Liver (tissue), 9 donors: Measurements from ENCODE around the gene KCNJ3. TPM values are rescaled to one million over a fixed set of nuclear protein-coding genes. Genes with fewer than 3 reads are reported as not detected.

Source experiments
- DNase-seq: peaks from one replicate; pipeline ENCODE4 v3.0.0-alpha.2; 2017; ENCODE audit warnings: low spot score
- H3K27ac ChIP-seq, 2 donors: one replicate each; pipeline ENCODE4 v1.7.0; 2013; ENCODE audit warnings: inconsistent platforms in 2 of 2, low read length in 2 of 2, control low read depth in 1 of 2, low read depth in 1 of 2, mild to moderate bottlenecking in 1 of 2
- H3K27me3 ChIP-seq, 4 donors: one replicate each; pipeline versions ENCODE4 v1.6.1 to v1.7.0; 2013; ENCODE audit warnings: low read length in 3 of 4, inconsistent platforms in 1 of 4, mild to moderate bottlenecking in 1 of 4, moderate library complexity in 1 of 4; ENCODE audit not compliant: control insufficient read depth in 4 of 4, insufficient read depth in 4 of 4
- H3K36me3 ChIP-seq, 4 donors: one replicate each; pipeline versions ENCODE4 v1.6.1 to v1.7.0; 2013; ENCODE audit warnings: low read length in 3 of 4, mild to moderate bottlenecking in 3 of 4, low read depth in 1 of 4, moderate library complexity in 1 of 4; ENCODE audit not compliant: control insufficient read depth in 4 of 4, insufficient read depth in 3 of 4
- H3K4me1 ChIP-seq, 4 donors: one replicate each; pipeline versions ENCODE4 v1.6.1 to v1.7.0; 2013; ENCODE audit warnings: low read length in 3 of 4, mild to moderate bottlenecking in 3 of 4, moderate library complexity in 1 of 4; ENCODE audit not compliant: control insufficient read depth in 4 of 4, insufficient read depth in 4 of 4
- H3K4me3 ChIP-seq, 3 donors: one replicate each; pipeline versions ENCODE4 v1.6.1 to v1.7.0; 2013; ENCODE audit warnings: low read length in 3 of 3, control low read depth in 1 of 3, low read depth in 1 of 3, mild to moderate bottlenecking in 1 of 3
- H3K9ac ChIP-seq, 2 donors: one replicate each; pipeline ENCODE4 v1.7.0; 2013; ENCODE audit warnings: low read length in 2 of 2, mild to moderate bottlenecking in 2 of 2, moderate library complexity in 2 of 2, control low read depth in 1 of 2, low read depth in 1 of 2
- H3K9me3 ChIP-seq, 4 donors: one replicate each; pipeline versions ENCODE4 v1.6.1 to v1.7.0; 2013; ENCODE audit warnings: low read length in 3 of 4; ENCODE audit not compliant: control insufficient read depth in 4 of 4
- CTCF ChIP-seq: fragments of 150-350 bp; IDR thresholded peaks from 2 replicates; pipeline ENCODE4 v1.5.1; 2017; ENCODE audit warnings: improper control_type of control experiment, low read depth, low read length; ENCODE audit not compliant: missing input control
- EGR1 ChIP-seq, 2 donors: IDR thresholded peaks; 2 replicates each; pipeline ENCODE4 v1.6.1; 2016 to 2018; ENCODE audit warnings: antibody characterized with exemption in 2 of 2, low read depth in 2 of 2
- FOXA1 ChIP-seq: IDR thresholded peaks from 2 replicates; pipeline ENCODE4 v1.6.1; 2016; ENCODE audit warnings: antibody characterized with exemption
- FOXA2 ChIP-seq: IDR thresholded peaks from 2 replicates; pipeline ENCODE4 v1.6.1; 2016; ENCODE audit warnings: antibody characterized with exemption
- GABPA ChIP-seq, 2 donors: IDR thresholded peaks in 1 of 2; conservative IDR thresholded peaks in 1 of 2; 2 replicates each; pipeline ENCODE4 v1.6.1; 2016; ENCODE audit warnings: antibody characterized with exemption in 2 of 2, mild to moderate bottlenecking in 1 of 2, moderate library complexity in 1 of 2
- HNF4A ChIP-seq, 2 donors: conservative IDR thresholded peaks; 2 replicates each; pipeline ENCODE4 v1.6.1; 2016; ENCODE audit warnings: antibody characterized with exemption in 2 of 2, mild to moderate bottlenecking in 2 of 2
- HNF4G ChIP-seq: IDR thresholded peaks from 2 replicates; pipeline ENCODE4 v1.6.1; 2016; ENCODE audit warnings: antibody characterized with exemption
- JUND ChIP-seq, 2 donors: IDR thresholded peaks; 2 replicates each; pipeline ENCODE4 v1.6.1; 2016; ENCODE audit warnings: antibody characterized with exemption in 2 of 2
- NR2F2 ChIP-seq: IDR thresholded peaks from 2 replicates; pipeline ENCODE4 v1.6.1; 2016; ENCODE audit warnings: antibody characterized with exemption
- RAD21 ChIP-seq, 2 donors: IDR thresholded peaks; 2 replicates each; pipeline ENCODE4 v1.6.1; 2016; ENCODE audit warnings: antibody characterized with exemption in 2 of 2, mild to moderate bottlenecking in 2 of 2
- REST ChIP-seq: IDR thresholded peaks from 2 replicates; pipeline ENCODE4 v1.6.1; 2016; ENCODE audit warnings: antibody characterized with exemption, mild to moderate bottlenecking
- RXRA ChIP-seq, 2 donors: IDR thresholded peaks; 2 replicates each; pipeline ENCODE4 v1.6.1; 2017 to 2018; ENCODE audit warnings: antibody characterized with exemption in 2 of 2, mild to moderate bottlenecking in 1 of 2
- SP1 ChIP-seq: IDR thresholded peaks from 2 replicates; pipeline ENCODE4 v1.6.1; 2018; ENCODE audit warnings: antibody characterized with exemption, mild to moderate bottlenecking
- TAF1 ChIP-seq: conservative IDR thresholded peaks from 2 replicates; pipeline ENCODE4 v1.6.1; 2016; ENCODE audit warnings: antibody characterized with exemption, mild to moderate bottlenecking
- YY1 ChIP-seq: IDR thresholded peaks from 2 replicates; pipeline ENCODE4 v1.6.1; 2016; ENCODE audit warnings: antibody characterized with exemption, mild to moderate bottlenecking
- WGBS: extraction: QIAGEN DNeasy Blood & Tissue Kit; methylation state at CpG from one replicate; pipeline ENCODE4 v1.1.7; 2013; 5-methylcytosine and 5-hydroxymethylcytosine counted together
- polyA plus RNA-seq, 2 donors: library from polyadenylated mRNA; stranded (reverse) in 1 of 2; unstranded in 1 of 2; fragments of 200-250 nt in 1 of 2; fragments of >200 nt in 1 of 2; fragmentation: Nextera tagmentation in 1 of 2; extraction: Ambion mirVana in 1 of 2; gene quantifications; one replicate each; pipeline versions ENCODE4 v1.2.1 to v1.2.3, GENCODE V29; 2013 to 2015
- total RNA-seq, 2 donors: library from RNA; depleted of rRNA; stranded (reverse); fragments of >200 nt; gene quantifications; one replicate each; pipeline ENCODE4 v1.2.3, GENCODE V29; 2014
- TF ChIP-seq, protein P1 (sequence below): IDR thresholded peaks from 2 replicates; pipeline ENCODE4 v1.6.1; 2016; ENCODE audit warnings: antibody characterized with exemption
- TF ChIP-seq, protein P2 (sequence below): IDR thresholded peaks from 2 replicates; pipeline ENCODE4 v1.6.1; 2016; ENCODE audit warnings: antibody characterized with exemption
- TF ChIP-seq, protein P3 (sequence below): IDR thresholded peaks from 2 replicates; pipeline ENCODE4 v1.6.1; 2016; ENCODE audit warnings: antibody characterized with exemption
- donor health status: healthy.
- donor health status: healthy.
- donor health status: healthy.
- donor health status: healthy.
- donor health status: healthy.

KCNJ3 gene
- total and polyA plus RNA-seq, 4 donors = 0.23 to 1.3 (median 0.43) TPM

DNA sequence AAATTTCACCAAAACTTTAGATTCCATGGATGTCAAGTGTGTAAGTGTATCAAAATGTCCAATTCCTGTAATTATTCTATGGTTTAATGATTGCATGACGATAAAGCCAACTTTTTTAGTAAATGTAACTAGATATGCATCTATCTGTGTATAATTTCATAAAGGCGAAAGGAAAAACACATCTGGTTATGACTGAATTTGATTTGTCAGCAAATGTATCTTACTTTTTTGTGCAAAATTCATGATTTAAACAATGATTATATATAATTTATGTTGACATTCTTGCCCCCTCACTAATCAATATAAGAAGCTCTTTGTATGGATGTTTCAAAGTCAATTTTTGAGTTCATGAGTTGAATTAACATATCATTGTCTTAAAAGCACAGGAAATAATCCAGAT, 138.5 kb downstream of the KCNJ3 start:
- 80% methylated on average over 2 of the region's 2 CpGs for WGBS
- Histone ChIP-seq H3K4me1 (peaks cover 2 to 9% (median 4%) of the 10 kb centered on the region in 4 donors), H3K9ac (no peak overlapping the region), H3K36me3 (no peaks in the 10 kb centered on the region), H3K9me3 (no peaks in the 10 kb centered on the region), H3K27ac (no peak overlapping the region), H3K27me3 (no peaks in the 10 kb centered on the region), H3K4me3 (no peak overlapping the region)
- TF ChIP-seq FOXA2 (no peak), RAD21 (IDR thresholded peaks at IDR 0.05) (no peak), HNF4G (no peak), JUND (IDR thresholded peaks at IDR 0.05) (no peak), TAF1 (no peak), EGR1 (IDR thresholded peaks at IDR 0.05; ENCODE audit: low read depth in 2 of 2) (no peak), GABPA (IDR thresholded peaks at IDR 0.05 in 1 of 2, conservative IDR thresholded peaks at IDR 0.05 in 1 of 2) (no peak), SP1 (no peak), RXRA (IDR thresholded peaks at IDR 0.05) (no peak), FOXA1 (no peak), REST (no peak)
- TF ChIP-seq, protein P1, sequence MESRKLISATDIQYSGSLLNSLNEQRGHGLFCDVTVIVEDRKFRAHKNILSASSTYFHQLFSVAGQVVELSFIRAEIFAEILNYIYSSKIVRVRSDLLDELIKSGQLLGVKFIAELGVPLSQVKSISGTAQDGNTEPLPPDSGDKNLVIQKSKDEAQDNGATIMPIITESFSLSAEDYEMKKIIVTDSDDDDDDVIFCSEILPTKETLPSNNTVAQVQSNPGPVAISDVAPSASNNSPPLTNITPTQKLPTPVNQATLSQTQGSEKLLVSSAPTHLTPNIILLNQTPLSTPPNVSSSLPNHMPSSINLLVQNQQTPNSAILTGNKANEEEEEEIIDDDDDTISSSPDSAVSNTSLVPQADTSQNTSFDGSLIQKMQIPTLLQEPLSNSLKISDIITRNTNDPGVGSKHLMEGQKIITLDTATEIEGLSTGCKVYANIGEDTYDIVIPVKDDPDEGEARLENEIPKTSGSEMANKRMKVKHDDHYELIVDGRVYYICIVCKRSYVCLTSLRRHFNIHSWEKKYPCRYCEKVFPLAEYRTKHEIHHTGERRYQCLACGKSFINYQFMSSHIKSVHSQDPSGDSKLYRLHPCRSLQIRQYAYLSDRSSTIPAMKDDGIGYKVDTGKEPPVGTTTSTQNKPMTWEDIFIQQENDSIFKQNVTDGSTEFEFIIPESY = no peak
- TF ChIP-seq, protein P2, sequence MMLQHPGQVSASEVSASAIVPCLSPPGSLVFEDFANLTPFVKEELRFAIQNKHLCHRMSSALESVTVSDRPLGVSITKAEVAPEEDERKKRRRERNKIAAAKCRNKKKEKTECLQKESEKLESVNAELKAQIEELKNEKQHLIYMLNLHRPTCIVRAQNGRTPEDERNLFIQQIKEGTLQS = no peak
- no peak for DNase-seq

GRCh38 chr2:154844513-154844912, 146.0 kb downstream of the KCNJ3 start:
- no peak overlapping the region for H3K9ac ChIP-seq
- H3K9me3 ChIP-seq = no peaks in the 10 kb centered on the region
- no peaks in the 10 kb centered on the region for H3K36me3 ChIP-seq
- H3K27me3 ChIP-seq = no peaks in the 10 kb centered on the region
- DNase-seq = no peak
- WGBS = 92% methylated on average over 7 of the region's 7 CpGs
- H3K27ac ChIP-seq = no peak overlapping the region
- peaks cover 0 to 4% (median under 1%) of the 10 kb centered on the region in 4 donors for H3K4me1 ChIP-seq
- H3K4me3 ChIP-seq = no peak overlapping the region
- TF ChIP-seq HNF4A (conservative IDR thresholded peaks at IDR 0.05) (no peak), HNF4G (no peak), RXRA (IDR thresholded peaks at IDR 0.05) (no peak), CTCF (no peak), TAF1 (no peak), JUND (IDR thresholded peaks at IDR 0.05) (no peak), SP1 (no peak), NR2F2 (no peak), EGR1 (IDR thresholded peaks at IDR 0.05; ENCODE audit: low read depth in 2 of 2) (no peak), GABPA (IDR thresholded peaks at IDR 0.05 in 1 of 2, conservative IDR thresholded peaks at IDR 0.05 in 1 of 2) (no peak), RAD21 (IDR thresholded peaks at IDR 0.05) (no peak), YY1 (no peak), FOXA1 (no peak), REST (no peak)
- TF ChIP-seq, protein P1 = no peak
- TF ChIP-seq, protein P2 = no peak
- TF ChIP-seq, protein P3, sequence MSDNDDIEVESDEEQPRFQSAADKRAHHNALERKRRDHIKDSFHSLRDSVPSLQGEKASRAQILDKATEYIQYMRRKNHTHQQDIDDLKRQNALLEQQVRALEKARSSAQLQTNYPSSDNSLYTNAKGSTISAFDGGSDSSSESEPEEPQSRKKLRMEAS = no peak
